Hematopoietic multipotent progenitor cell (in vitro differentiated cells): ENCODE data around the gene PRLHR. TPM values are rescaled to one million over a fixed set of nuclear protein-coding genes. Genes with fewer than 3 reads are reported as not detected.

Experiments used
- DNase-seq, 3 donors: peaks; one replicate each; pipeline ENCODE4 v3.0.0-alpha.2; 2011 to 2015; ENCODE audit warnings: low read depth in 2 of 3, low spot score in 2 of 3
- total RNA-seq: library from RNA; depleted of rRNA; stranded (reverse); fragments of >200 nt; gene quantifications from one replicate; pipeline ENCODE4 v1.2.3, GENCODE V29; 2012

PRLHR gene
- total RNA-seq, 1 donor, result not detected

GRCh38 chr10:118564114-118564513, 31.3 kb downstream of the PRLHR start:
- DNase-seq, result no peak

- DNase-seq, result no peak
These were observed 32.0 kb downstream of the PRLHR start for GRCh38 chr10:118563373-118563890.

- no peak for DNase-seq
These were observed 32.6 kb downstream of the PRLHR start for GRCh38 chr10:118562851-118563250.

- DNase-seq, result no peak
These were observed 37.5 kb downstream of the PRLHR start for GRCh38 chr10:118557946-118558345.

- DNase-seq, result no peak
These were observed 43.8 kb downstream of the PRLHR start for GRCh38 chr10:118551535-118552100.

GRCh38 chr10:118547282-118547681, 48.2 kb downstream of the PRLHR start:
- DNase-seq, result no peak

- no peak for DNase-seq
These were observed 49.0 kb downstream of the PRLHR start for GRCh38 chr10:118546479-118546878.

- DNase-seq, result no peak
These were observed 50.1 kb downstream of the PRLHR start for GRCh38 chr10:118545381-118545780.

- DNase-seq, result no peak
These were observed 51.0 kb downstream of the PRLHR start for GRCh38 chr10:118544401-118544948.

GRCh38 chr10:118543714-118544400, 51.6 kb downstream of the PRLHR start:
- DNase-seq, result peak in 2 of 3 donors; percentile 29 to 57

GRCh38 chr10:118542745-118543144, 52.7 kb downstream of the PRLHR start:
- DNase-seq, result no peak

GRCh38 chr10:118542205-118542604, 53.2 kb downstream of the PRLHR start:
- DNase-seq, result no peak

- no peak for DNase-seq
These were observed 53.7 kb downstream of the PRLHR start for GRCh38 chr10:118541718-118542117.

Other genes with a start within 250 kb of the PRLHR start
- 15.3 TPM for gene CACUL1, start 159.3 kb upstream of the PRLHR start, total RNA-seq